Epithelial cell of alveolus of lung (primary cell): ENCODE measurements around the gene TEAD2. TPM values are rescaled to one million over a fixed set of nuclear protein-coding genes. Genes with fewer than 3 reads are reported as not detected.

ENCODE experiments used
- total RNA-seq: library from RNA; depleted of rRNA; stranded (reverse); fragments of >200 nt; gene quantifications from 2 replicates; pipeline ENCODE4 v1.2.1, GENCODE V29; 2015

TEAD2 gene
- 56.4 and 70.2 TPM in 2 replicates for total RNA-seq

GRCh38 chr19:49362048-49362928, at the start of gene TEAD2:
Gene TEAD2 (minus strand): TSS chr19:49362416. CDS start chr19:49360075, 2,341 bp downstream.

GRCh38 chr19:49387936-49388372, 25.7 kb upstream of the TEAD2 start, which contains the start of gene KASH5:
Gene KASH5 (plus strand): TSS chr19:49388249. CDS start chr19:49390884, 2,635 bp downstream.

GRCh38 chr19:49363268-49364082, 1.3 kb upstream of the TEAD2 start, which contains the start of gene DKKL1:
Gene DKKL1 (plus strand): TSS chr19:49363877. CDS start chr19:49363999, 122 bp downstream.

GRCh38 chr19:49335071-49335783, 27.0 kb downstream of the TEAD2 start, which contains the start of gene CD37:
Gene CD37 (plus strand): TSS chr19:49335406. CDS start chr19:49335541, 135 bp downstream.

GRCh38 chr19:49324801-49325576, 37.2 kb downstream of the TEAD2 start, which contains the start of gene SLC6A16:
Gene SLC6A16 (minus strand): TSS chr19:49325191. CDS start chr19:49311347, 13,844 bp downstream.

Other genes starting within 250 kb of the TEAD2 start
- 3.1 and 7.0 TPM in 2 replicates for gene LIN7B, start 248.0 kb downstream of the TEAD2 start, total RNA-seq
- 0.32 and 4.8 TPM in 2 replicates for gene C19orf73, start 243.3 kb downstream of the TEAD2 start, total RNA-seq
- gene PPFIA3, start 242.9 kb downstream of the TEAD2 start, total RNA-seq = 2.1 and 8.9 TPM in 2 replicates
- gene HRC, start 207.0 kb downstream of the TEAD2 start, total RNA-seq = 0.32 TPM in 1 of 2 replicates, not detected in the other
- gene TRPM4, start 204.6 kb downstream of the TEAD2 start, total RNA-seq = 12.0 and 12.8 TPM in 2 replicates
- gene SLC6A16, start 37.2 kb downstream of the TEAD2 start, total RNA-seq = 0.08 TPM in 1 of 2 replicates, not detected in the other
- not detected in 2 replicates for gene CD37, start 27.0 kb downstream of the TEAD2 start, total RNA-seq
- 1.2 and 2.1 TPM in 2 replicates for gene DKKL1, start 1.5 kb upstream of the TEAD2 start, total RNA-seq
- gene KASH5, start 25.8 kb upstream of the TEAD2 start, total RNA-seq = not detected in 2 replicates
- not detected in 2 replicates for gene PTH2, start 61.0 kb upstream of the TEAD2 start, total RNA-seq
- not detected in 2 replicates for gene GFY, start 63.0 kb upstream of the TEAD2 start, total RNA-seq
- not detected in 2 replicates for gene SLC17A7, start 79.1 kb upstream of the TEAD2 start, total RNA-seq
- gene PIH1D1, start 89.4 kb upstream of the TEAD2 start, total RNA-seq = 88.8 and 114 TPM in 2 replicates
- 15.3 and 34.4 TPM in 2 replicates for gene ALDH16A1, start 90.8 kb upstream of the TEAD2 start, total RNA-seq
- gene FLT3LG, start 111.8 kb upstream of the TEAD2 start, total RNA-seq = 3.5 and 4.8 TPM in 2 replicates
- gene RPL13A, start 125.2 kb upstream of the TEAD2 start, total RNA-seq = 3,720 and 4,767 TPM in 2 replicates
- gene RPS11, start 134.0 kb upstream of the TEAD2 start, total RNA-seq = 3,676 and 7,959 TPM in 2 replicates
- 70.7 and 127 TPM in 2 replicates for gene FCGRT, start 150.2 kb upstream of the TEAD2 start, total RNA-seq
- 108 and 253 TPM in 2 replicates for gene RCN3, start 165.6 kb upstream of the TEAD2 start, total RNA-seq
- 80.7 and 83.4 TPM in 2 replicates for gene NOSIP, start 218.1 kb upstream of the TEAD2 start, total RNA-seq
- gene PRRG2, start 218.9 kb upstream of the TEAD2 start, total RNA-seq = 2.1 and 4.5 TPM in 2 replicates
- gene PRR12, start 228.8 kb upstream of the TEAD2 start, total RNA-seq = 7.4 and 16.8 TPM in 2 replicates